Measurements from ENCODE around the gene CYP4F12.

- no peak for TF ChIP-seq CHD2 (IDR thresholded peaks at IDR 0.05; ENCODE audit: low read length)
- no peak for TF ChIP-seq CTCF (IDR thresholded peaks at IDR 0.05; ENCODE audit: control extremely low read depth in 1 of 3, insufficient read depth in 1 of 3, low read depth in 1 of 3, low read length in 3 of 3)
- TF ChIP-seq RFX5 (IDR thresholded peaks at IDR 0.05; ENCODE audit: borderline replicate concordance, low read depth, low read length): no peak
- no peak for TF ChIP-seq GABPA (IDR thresholded peaks at IDR 0.05; ENCODE audit: borderline replicate concordance, insufficient read depth, low read length)
- TF ChIP-seq SAP30 (IDR thresholded peaks at IDR 0.05; ENCODE audit: insufficient read depth, insufficient replicate concordance, low read length): no peak
- no peak for TF ChIP-seq YY1 (IDR thresholded peaks at IDR 0.05; ENCODE audit: low read depth, low read length)
- TF ChIP-seq CBX5 (IDR thresholded peaks at IDR 0.05; ENCODE audit: low read depth, low read length): no peak
- no peak for TF ChIP-seq RAD21 (IDR thresholded peaks at IDR 0.05 in 1 of 2, conservative IDR thresholded peaks at IDR 0.05 in 1 of 2; ENCODE audit: low read depth in 2 of 2, low read length in 2 of 2)
These were observed 49.1 kb upstream of the CYP4F12 start for GRCh38 chr19:15623711-15624318.
